ENCODE data around the gene MYLK2.

MYLK2 gene

GRCh38 chr20:31858760-31859083 is 39.6 kb downstream of the MYLK2 start:
- DNase-seq: no peak

- no peak for DNase-seq
These were observed 40.3 kb downstream of the MYLK2 start for GRCh38 chr20:31859266-31859997.

DNA sequence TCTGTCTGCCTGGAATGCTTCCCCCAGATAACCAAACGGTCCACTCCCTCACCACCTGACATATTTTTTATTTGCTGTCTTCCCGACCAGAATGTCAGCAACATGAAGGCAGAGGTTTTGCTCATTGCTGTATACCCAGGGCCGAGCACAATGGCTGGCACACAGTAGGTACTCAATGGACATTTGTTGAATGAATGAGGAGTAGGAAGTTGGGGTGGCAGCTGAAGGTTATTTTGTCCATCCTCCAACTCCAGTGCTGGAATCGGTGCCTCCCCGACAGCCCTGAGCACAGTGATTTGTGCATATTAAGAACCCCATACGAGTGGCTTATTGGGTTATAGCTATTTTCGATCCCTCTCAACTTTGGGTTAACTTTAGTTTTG is 40.8 kb downstream of the MYLK2 start:
- no peak for DNase-seq

DNA sequence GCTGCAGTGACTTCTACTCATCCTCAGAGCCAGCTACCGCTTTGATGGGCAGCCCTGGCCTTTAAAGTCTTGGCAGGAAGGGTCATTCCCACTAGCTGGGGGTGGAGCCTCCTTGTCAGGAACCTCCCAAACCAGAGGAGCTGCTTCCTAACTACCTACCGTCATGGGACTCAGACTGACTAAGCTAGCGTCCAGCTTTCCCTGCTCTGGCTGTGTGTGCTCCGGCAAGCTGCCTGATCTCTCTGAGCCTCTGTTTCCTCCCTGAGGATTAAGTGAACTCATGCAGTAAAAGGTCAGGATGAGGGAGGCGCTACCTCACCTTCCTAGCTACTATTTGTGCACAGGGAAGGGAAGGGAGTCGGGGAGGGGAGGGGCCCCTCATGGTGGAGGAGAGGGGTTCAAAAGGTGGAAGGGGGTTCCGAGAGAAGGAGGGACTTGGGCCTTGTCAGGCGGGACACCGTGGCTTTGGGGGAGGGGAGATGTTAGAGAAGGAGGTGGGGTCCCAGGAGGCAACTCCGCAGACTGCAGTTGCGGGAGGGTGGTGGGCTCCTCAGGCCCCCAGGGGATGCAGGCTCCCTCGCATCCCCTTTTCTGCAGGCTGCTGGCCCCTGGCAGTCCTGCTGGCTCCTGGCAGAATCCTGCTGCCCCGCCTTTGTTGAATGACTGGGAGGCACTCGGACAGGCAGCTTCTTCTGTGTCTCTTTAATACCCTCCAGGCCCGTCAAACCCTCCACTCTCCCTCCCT is 41.4 kb downstream of the MYLK2 start:
- DNase-seq: no peak

GRCh38 chr20:31861135-31861384 is 41.9 kb downstream of the MYLK2 start:
- DNase-seq: no peak

DNA sequence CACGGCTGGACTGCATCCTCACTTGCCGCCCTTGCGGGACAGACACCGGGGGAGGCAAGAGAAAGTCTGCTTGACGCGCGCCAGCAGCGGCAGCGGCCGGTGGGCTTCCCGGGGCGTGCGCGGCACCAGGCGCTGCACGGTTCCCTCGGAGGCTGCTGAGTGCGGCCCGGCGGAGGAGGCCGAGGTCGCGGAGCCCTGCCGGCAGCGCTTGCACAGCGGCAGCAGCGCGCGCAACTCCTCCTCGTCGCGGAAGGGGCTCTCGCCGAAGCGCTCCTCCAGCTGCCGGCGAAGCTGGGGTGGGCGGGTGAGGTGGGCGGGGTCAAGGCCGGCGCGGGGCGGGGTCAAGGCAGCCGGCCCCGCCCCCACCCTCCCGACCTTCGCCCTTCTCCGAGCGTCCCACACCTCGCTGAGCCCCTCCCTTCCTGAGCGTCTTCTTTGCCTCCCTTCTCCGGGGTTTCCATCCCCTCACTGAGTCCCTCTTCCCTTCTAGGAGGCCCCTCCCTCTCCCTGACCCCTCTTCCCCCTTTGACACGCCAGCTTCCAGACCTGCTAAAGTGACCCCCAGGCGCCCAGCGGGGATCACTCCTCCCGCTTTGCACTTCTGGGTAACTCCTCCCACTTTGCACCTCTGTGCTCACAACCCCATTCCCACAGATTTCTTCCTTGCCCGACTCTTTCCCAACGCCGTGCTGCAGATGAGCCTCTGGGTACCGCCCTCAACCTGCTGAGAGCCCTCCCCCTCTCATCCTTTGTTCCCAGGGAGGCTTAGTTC is 42.4 kb downstream of the MYLK2 start:
- peak; percentile 76 for DNase-seq

DNA sequence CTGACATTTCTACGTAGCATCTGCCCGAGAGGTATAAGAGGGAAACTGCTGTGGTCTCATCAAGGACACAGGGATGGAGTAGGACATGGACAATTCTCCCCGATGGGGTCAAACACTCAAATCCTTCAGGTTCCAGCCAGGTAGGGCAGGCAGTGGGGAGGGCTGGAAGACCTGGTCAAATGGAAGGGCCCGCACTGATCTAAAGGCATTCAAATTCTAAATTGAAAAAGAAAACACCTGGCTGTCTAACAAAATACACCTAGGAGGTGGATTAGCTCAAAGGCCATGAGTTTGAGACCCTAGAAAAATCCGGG is 43.0 kb downstream of the MYLK2 start:
- no peak for DNase-seq

- no peak for DNase-seq
These were observed 43.4 kb downstream of the MYLK2 start for GRCh38 chr20:31862506-31862905.

DNA sequence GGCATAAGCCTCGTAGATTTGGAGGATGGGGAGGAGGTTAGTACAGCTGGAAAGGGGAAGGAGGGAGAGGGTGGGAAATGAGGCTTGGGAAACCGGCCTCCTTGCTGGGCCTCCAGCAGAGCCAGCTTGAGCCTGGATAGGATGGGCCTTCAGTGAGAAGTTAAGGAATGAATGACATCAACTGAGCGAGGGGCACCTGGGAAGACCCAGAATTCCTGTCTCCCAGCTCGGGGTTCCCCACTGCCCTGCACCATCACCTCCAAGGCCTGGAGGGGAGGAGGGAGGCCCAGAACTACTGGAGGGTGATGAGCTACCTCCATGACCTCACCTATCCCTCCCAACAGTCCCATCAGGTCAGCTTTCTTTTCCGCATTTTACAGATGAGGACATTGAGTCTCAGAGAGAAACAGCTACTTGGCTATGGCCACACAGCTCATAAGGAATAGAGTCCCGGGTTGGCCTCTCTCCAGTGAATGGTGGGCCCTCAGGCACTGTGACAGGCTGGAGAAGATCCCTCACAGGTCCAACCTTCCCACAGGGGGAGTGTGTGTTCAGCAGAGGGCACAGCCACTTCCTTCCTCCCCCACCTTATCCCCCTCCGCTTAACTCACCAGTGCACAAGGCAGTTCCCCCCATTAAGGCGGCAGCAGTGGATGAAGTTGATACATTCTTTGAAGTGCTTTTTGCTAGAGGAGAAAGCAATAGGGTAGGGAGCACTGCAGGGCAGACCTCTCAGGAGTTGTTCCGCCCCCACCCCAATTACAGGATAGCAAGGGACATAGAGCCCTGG is 44.3 kb downstream of the MYLK2 start:
- DNase-seq: no peak

DNA sequence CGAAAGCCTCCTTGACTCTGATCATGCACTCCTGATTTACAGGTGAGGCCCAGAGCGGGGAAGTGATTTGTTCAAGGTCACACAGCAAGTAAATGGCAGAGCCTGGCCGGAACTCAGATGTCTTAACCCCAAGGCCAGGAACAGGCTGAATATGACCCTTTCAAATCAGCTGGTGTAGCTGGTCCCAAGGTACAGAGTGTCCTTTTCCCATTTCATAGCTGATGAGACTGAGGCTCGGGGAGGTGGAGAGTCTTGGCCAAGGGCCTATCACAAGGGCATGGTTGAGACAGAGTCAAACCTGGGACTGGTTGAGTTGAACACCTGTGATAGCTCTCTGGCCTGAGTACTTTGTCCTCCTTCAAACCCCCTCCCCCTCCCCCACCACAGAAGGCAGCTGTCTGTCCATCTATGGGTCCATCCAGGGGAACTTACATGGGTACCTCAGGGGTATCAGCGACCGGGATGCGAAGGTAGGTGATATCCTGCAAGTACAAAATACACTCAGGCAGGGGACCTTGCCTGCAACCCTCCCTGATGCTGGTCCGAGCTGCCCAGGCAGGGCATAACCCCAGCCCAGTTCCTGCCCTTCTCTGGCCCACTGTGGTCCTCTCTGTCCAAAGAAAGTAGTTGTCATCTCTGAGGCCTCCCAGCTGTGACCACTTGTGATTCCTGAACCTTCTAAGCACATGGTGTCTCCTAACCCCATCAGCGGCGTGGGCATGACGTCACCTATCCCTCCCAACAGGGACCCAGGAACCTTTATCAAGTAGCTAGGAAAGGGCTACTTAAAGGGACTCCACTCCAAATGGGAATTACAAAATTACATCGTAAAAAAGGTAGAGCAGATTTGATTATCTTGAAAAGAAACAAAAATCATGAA is 45.6 kb downstream of the MYLK2 start:
- DNase-seq: no peak

GRCh38 chr20:31866221-31866620 is 47.1 kb downstream of the MYLK2 start:
- DNase-seq: no peak

DNA sequence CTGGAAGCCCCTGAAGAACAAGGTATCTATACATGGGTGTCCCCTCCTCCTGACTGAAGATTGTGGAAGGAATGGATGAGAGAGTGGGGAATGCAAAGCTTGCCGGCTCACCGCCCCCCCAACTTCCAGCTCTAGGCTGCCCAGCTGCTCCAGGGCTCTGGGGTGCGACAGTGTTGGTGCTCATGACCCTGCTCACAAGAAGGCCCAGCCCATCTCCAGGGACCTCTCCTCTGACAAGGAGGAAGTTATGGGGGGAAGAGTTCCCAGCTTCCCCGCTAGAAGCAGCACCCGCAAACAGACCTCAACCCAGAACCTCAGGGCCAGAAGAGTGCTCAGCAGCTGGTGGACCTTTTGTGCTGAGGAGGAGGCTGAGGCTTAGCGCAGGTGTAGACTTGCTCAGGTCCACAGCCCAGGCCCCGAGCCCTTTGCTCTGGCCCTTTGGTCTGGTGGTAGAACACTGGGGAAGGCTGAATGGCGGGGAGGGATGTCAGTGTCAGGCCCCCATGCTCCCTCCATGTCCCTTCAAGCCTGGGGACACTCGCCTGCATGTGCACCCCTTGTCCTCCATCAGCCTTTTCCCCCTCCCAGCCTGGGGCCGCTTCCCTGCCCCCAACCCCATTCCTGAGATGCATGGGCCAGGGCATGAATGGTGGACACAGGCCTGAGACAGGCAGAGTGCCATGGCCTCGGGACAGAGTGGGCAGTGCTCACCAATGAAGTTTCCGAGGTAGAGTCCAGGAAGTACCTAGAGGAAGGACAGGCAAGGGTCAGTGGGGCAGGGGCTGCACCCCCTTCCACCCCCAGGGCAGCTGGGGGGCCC is 49.9 kb downstream of the MYLK2 start:
- no peak for DNase-seq

GRCh38 chr20:31869673-31869941 is 50.5 kb downstream of the MYLK2 start:
- DNase-seq: no peak

- DNase-seq: no peak
These were observed 51.0 kb downstream of the MYLK2 start, which contains the start of the genes DUSP15 and TTLL9 for GRCh38 chr20:31869942-31870725. Gene DUSP15 (minus strand): TSS chr20:31870527. CDS start chr20:31870337, 190 bp downstream. Gene TTLL9 (plus strand): TSS chr20:31870634. CDS start chr20:31871127, 493 bp downstream.

GRCh38 chr20:31870726-31871617 is 51.8 kb downstream of the MYLK2 start:
- no peak for DNase-seq

DNA sequence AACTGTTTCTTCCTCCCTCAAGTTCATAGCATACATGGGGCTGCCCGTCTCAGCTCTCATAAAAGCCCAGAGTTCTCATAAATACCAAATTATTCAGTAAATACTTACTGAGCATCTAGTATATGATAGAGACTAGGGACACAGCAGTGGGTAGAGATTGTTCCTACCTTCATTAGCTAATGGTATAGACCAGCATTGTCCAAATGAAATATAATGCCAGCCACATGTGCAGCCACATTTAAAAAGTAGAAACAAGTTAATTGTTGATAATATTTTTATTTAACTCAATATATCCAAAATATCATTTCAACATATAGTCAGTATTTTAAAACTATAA is 52.4 kb downstream of the MYLK2 start:
- no peak for DNase-seq

DNA sequence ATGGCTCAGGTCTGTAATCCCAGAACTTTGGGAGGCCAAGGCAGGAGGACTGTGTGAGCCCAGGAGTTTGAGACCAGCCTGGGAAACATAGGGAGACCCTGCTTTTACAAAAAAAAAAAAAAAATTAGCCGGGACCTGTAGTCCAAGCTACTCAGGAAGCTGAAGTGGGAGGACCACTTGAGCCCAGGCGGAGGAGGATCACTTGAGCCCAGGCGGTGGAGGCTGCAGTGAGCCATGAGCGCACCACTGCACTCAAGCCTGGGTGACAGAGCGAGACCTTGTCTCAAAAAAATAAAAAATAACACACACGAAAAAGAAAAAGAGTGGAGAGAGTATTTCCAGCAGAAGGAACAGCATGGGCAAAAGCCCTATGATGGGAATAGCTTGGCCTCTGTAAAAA is 53.2 kb downstream of the MYLK2 start:
- DNase-seq: no peak

DNA sequence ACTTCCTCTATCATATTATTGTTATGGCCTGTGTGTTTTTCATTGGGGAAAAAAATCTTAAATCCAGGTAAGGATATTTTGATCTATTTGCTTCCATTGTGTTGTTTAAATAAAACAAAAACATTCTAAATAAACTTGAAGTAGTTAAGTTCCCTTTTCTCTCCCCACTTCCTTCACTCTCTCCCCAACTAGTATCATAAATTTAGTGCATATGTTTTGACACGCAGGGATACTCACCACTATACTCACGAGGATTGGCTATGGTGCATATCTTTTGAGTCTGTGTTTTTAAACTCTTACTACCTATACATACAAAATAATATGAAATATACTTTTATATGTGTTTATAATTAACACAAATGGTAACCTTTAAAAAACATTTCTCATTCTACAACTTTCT is 56.5 kb downstream of the MYLK2 start:
- DNase-seq: no peak

GRCh38 chr20:31877684-31878083 is 58.5 kb downstream of the MYLK2 start:
- DNase-seq: no peak

Data from activated CD4-positive, alpha-beta T cell treated with anti-CD3 and anti-CD28 coated beads, Interleukin-10, Interleukin-2, amounts not matched to agents 100 ng/mL and 50 ng/mL, durations not matched to agents 16 hours and 8 hours (primary cell).